ENCODE results near the gene UBE3A.
"Not testable (repeated sequence)": the region's sequence is repeated elsewhere in the genome, so short reads cannot be mapped to it uniquely, and the experiment has no call there.

UBE3A gene

DNA sequence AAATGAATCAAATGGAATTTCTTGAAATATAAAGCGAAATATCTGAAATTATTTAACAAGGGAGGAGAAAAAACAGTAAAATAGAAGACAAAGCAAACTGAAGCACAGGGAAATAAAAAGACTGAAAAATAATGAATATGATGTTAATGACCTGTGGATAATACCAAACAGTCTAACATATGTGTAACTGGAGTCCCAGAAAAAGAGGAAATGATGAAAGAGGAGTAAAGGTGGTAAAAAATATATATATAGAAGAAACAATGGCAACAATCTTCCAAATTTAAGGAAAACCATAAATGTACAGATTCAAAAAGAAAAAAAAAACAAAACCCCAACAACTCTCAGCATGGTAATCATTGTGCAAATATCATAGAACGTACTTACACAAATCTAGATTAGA, 21.2 kb downstream of the UBE3A start:
- TF ChIP-seq, protein P1, sequence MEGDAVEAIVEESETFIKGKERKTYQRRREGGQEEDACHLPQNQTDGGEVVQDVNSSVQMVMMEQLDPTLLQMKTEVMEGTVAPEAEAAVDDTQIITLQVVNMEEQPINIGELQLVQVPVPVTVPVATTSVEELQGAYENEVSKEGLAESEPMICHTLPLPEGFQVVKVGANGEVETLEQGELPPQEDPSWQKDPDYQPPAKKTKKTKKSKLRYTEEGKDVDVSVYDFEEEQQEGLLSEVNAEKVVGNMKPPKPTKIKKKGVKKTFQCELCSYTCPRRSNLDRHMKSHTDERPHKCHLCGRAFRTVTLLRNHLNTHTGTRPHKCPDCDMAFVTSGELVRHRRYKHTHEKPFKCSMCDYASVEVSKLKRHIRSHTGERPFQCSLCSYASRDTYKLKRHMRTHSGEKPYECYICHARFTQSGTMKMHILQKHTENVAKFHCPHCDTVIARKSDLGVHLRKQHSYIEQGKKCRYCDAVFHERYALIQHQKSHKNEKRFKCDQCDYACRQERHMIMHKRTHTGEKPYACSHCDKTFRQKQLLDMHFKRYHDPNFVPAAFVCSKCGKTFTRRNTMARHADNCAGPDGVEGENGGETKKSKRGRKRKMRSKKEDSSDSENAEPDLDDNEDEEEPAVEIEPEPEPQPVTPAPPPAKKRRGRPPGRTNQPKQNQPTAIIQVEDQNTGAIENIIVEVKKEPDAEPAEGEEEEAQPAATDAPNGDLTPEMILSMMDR (IDR thresholded peaks at IDR 0.05; ENCODE audit: low read depth, low read length, missing control alignments), result no peak
- H3K4me3 ChIP-seq (ENCODE audit: low read depth, low read length), result no peak overlapping the region
- no peak for DNase-seq (ENCODE audit: low read depth)

DNA sequence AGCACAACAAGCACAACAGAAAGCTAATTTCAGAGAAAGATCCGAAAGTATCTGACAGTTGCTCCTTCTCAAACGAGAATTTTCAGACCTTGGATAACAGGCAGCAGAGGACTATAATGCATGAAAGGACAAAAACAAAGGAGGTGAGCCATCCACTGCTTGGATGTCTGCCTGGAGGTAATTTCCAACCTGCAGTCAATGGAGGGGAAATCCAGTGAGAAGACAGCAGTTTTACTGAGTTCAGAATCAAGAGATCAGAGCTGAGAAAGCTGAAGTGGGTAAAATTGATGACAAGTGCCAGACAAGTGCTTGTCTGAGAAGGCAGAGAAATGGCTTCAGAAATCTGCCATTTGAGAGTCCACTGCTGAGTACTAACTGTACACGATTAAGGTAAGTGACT, 22.1 kb downstream of the UBE3A start:
- TF ChIP-seq, protein P1 (IDR thresholded peaks at IDR 0.05; ENCODE audit: low read depth, low read length, missing control alignments), result no peak
- no peak for DNase-seq (ENCODE audit: low read depth)
- H3K4me3 ChIP-seq (ENCODE audit: low read depth, low read length), result no peak overlapping the region

DNA sequence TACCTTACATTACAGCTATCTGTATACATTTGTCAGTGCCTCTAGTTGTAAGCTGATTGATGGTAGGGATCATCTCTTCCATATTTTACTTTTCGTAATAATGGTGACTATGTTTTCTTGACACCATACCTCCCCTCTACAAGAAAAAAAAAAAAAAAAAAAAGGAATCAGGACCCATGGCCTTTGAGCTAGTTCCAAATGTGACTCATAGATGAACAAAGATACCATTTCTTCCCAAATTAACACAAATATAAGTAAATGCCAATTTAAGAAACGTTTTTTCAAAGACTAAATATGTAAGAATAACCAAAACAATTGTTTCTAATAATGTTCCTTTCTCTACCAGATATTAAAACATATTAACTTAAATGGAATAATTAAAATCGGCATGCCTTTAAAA, 23.1 kb downstream of the UBE3A start:
- DNase-seq (ENCODE audit: low read depth), result no peak
- TF ChIP-seq, protein P1 (IDR thresholded peaks at IDR 0.05; ENCODE audit: low read depth, low read length, missing control alignments), result no peak
- no peak overlapping the region for H3K4me3 ChIP-seq (ENCODE audit: low read depth, low read length)

DNA sequence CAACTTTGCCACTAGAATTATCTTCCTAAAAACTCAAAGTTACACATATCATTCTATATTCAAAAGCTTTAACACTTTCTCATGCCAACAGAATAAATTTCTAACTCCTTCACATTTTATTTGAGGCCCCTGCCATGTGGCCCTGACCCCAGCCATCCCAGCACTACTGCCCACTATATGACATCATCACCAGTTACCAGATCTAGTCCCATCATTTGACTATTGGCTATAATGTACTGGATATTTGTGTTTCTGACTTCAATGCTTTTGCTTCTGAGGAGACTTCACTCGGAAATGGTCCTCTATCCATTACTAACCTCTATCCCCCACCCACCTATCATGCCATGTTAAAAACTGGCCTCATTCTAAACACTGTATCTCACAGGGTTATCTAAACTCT, 23.6 kb downstream of the UBE3A start:
- no peak overlapping the region for H3K4me3 ChIP-seq (ENCODE audit: low read depth, low read length)
- TF ChIP-seq, protein P1 (IDR thresholded peaks at IDR 0.05; ENCODE audit: low read depth, low read length, missing control alignments), result no peak
- DNase-seq (ENCODE audit: low read depth), result no peak

DNA sequence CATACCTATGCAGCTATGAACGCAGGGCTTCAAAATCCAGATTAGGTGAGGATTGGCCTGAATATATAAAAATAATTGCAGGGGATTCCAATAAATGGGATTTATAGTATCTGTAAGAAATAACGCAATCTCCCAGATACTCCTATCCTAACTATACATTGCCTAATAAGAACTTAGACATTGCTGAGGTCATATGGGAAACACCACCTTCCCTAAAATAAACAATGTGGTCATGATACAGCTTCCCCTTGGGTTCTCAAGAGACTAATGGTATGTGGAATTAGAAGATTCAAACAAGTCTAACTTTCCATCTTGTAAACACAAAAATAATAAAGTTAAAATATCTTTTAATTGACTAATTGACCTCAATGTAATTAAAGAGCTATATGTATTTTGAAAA, 28.2 kb downstream of the UBE3A start:
- H3K4me3 ChIP-seq (ENCODE audit: low read depth, low read length), result no peak overlapping the region
- TF ChIP-seq, protein P1 (IDR thresholded peaks at IDR 0.05; ENCODE audit: low read depth, low read length, missing control alignments), result no peak
- DNase-seq (ENCODE audit: low read depth), result no peak

DNA sequence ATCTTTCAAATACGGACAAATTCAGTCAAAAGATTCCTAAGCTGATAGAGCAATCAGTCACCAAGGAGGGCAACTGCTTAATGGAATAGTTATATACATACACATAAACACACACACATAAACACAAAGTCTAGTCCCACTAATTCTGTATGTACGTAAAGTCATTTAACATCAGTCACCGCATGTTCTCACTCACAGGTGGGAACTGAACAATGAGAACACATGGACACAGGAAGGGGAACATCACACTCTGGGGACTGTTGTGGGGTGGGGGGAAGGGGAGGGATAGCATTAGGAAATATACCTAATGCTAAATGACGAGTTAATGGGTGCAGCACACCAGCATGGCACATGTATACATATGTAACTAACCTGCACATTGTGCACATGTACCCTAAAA, 29.1 kb downstream of the UBE3A start:
- H3K4me3 ChIP-seq (ENCODE audit: low read depth, low read length); DNase-seq (ENCODE audit: low read depth): not testable (repeated sequence)

DNA sequence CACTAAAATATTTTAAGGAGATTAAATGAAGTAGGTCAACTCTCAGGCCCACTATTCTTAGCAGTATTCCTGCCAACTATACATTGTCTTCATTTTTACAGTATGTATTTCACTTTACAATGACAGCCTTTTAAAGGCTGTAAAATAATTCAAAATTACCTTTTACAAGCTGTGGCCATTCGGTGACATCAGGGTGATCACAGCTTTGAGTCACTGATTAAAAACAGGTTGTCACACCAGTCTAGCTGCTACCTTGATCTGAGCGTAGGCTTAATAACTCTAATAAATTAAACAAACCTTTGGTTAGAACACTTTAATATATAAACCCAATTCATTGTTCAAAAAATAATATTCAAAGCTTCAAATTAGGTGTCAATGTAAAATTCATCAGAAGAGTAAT, 29.9 kb downstream of the UBE3A start:
- TF ChIP-seq, protein P1 (IDR thresholded peaks at IDR 0.05; ENCODE audit: low read depth, low read length, missing control alignments), result no peak
- H3K4me3 ChIP-seq (ENCODE audit: low read depth, low read length), result no peak overlapping the region
- no peak for DNase-seq (ENCODE audit: low read depth)

DNA sequence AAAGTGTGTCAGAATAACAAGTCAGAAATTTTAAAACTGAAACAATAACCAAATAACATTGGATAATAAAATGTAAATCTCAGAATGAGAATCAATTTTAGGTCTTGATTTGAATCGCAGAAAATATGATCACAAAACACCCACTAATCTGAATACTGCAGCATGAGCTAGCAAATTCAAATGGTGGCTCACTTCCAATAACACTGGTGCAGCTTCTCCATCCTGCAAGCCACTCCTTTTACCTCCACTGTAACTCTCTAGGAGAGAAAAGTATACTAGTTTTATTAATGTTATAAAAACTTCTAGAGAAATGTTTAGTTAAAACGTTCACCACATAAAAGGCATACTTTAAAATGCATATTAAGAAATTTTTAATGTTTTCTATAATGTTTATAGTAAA, 30.4 kb downstream of the UBE3A start:
- H3K4me3 ChIP-seq (ENCODE audit: low read depth, low read length), result no peak overlapping the region
- TF ChIP-seq, protein P1 (IDR thresholded peaks at IDR 0.05; ENCODE audit: low read depth, low read length, missing control alignments), result no peak
- DNase-seq (ENCODE audit: low read depth), result no peak
